A673 (cell line): ENCODE measurements around the gene STYK1.

Source experiments
- CTCF ChIP-seq: fragments of 300-800, 200-600 bp; sonication (generic); conservative IDR thresholded peaks from 2 replicates; pipeline ENCODE4 v1.5.1; 2017; ENCODE audit warnings: low read depth, mild to moderate bottlenecking, antibody characterized with exemption, low read length, moderate library complexity, mixed read lengths
- EZH2 ChIP-seq: fragments of 200-600 bp; sonication (generic); IDR thresholded peaks from 2 replicates; pipeline ENCODE4 v1.6.1; 2017; ENCODE audit warnings: borderline replicate concordance, low read depth, mild to moderate bottlenecking, mixed read lengths, antibody characterized with exemption, low read length; ENCODE audit not compliant: poor library complexity, severe bottlenecking

- TF ChIP-seq CTCF (no peak), EZH2 (no peak)
Observed at GRCh38 chr12:10654003-10654402, 19.8 kb downstream of the STYK1 start.
